Measurements from ENCODE around the gene HOXD3. TPM values are rescaled to one million over a fixed set of nuclear protein-coding genes. Genes with fewer than 3 reads are reported as not detected.

The HOXD3 gene
- total RNA-seq, 1 donor from 2014 or later = 0.52 TPM

Other genes with a start within 250 kb of the HOXD3 start
- gene LNPK, start 155.0 kb upstream of the HOXD3 start, total RNA-seq = 36.6 TPM
- gene EVX2, start 73.3 kb upstream of the HOXD3 start, total RNA-seq = not detected
- gene HOXD13, start 64.6 kb upstream of the HOXD3 start, total RNA-seq = not detected
- gene HOXD12, start 57.5 kb upstream of the HOXD3 start, total RNA-seq = not detected
- not detected for gene HOXD11, start 50.0 kb upstream of the HOXD3 start, total RNA-seq
- 0.24 TPM for gene HOXD10, start 40.5 kb upstream of the HOXD3 start, total RNA-seq
- gene HOXD9, start 34.6 kb upstream of the HOXD3 start, total RNA-seq = 1.1 TPM
- 0.88 TPM for gene HOXD8, start 27.6 kb upstream of the HOXD3 start, total RNA-seq
- gene HOXD4, start 5.8 kb upstream of the HOXD3 start, total RNA-seq = 0.36 TPM
- gene HOXD1, start 31.4 kb downstream of the HOXD3 start, total RNA-seq = 0.16 TPM
- gene MTX2, start 112.1 kb downstream of the HOXD3 start, total RNA-seq = 25.5 TPM

Measured in esophagus mucosa (tissue), 1 donor.